Spleen (tissue), 7 donors: ENCODE results near the gene NUBP2.

ENCODE experiments used
- CTCF ChIP-seq, 11 experiments: fragments of 200-600 bp in 7 of 11; fragments of 450-650 bp in 4 of 11; sonication (generic) in 4 of 11; IDR thresholded peaks in 8 of 11; conservative IDR thresholded peaks in 3 of 11; 1 replicate in 7 of 11; 2 replicates in 4 of 11; pipeline versions ENCODE4 v1.4.0 to v1.8.0; 2016 to 2021; ENCODE audit warnings: antibody characterized with exemption in 11 of 11, inconsistent platforms in 4 of 11, mild to moderate bottlenecking in 1 of 11
- POLR2A ChIP-seq, 3 donors: fragments of 450-650 bp; IDR thresholded peaks; one replicate each; pipeline ENCODE4 v1.5.1; 2017; ENCODE audit warnings: antibody characterized with exemption in 3 of 3, mild to moderate bottlenecking in 1 of 3
- POLR2AphosphoS5 ChIP-seq, 3 donors: sonication (generic); formaldehyde crosslinking; IDR thresholded peaks; one replicate each; pipeline ENCODE4 v1.5.1; 2017; ENCODE audit warnings: antibody characterized with exemption in 3 of 3
- donor health status: DM: no; HTN: no; CAD: no; lungs with moderate emphysema.
- donor health status: DM: no; HTN: no; CAD: no.
- donor health status: DM: no; HTN: no; CAD: no.

- TF ChIP-seq POLR2A (IDR thresholded peaks at IDR 0.05), result no peak
- no peak for TF ChIP-seq CTCF (IDR thresholded peaks at IDR 0.05 in 8 of 11, conservative IDR thresholded peaks at IDR 0.05 in 3 of 11)
- no peak for TF ChIP-seq POLR2AphosphoS5 (IDR thresholded peaks at IDR 0.05)
Observed at GRCh38 chr16:1746693-1747195, 36.0 kb upstream of the NUBP2 start.
